HG03565 (cell line): Measurements from ENCODE around the gene CCDC201.

Source experiments
- ATAC-seq: cut with Tn5 transposase; IDR thresholded peaks from one replicate; pipeline ENCODE4 v1.9.1; 2021; ENCODE audit warnings: mild to moderate bottlenecking, moderate library complexity; ENCODE audit not compliant: unreplicated experiment

CCDC201 gene

GRCh38 chr7:45893374-45893995 is 20.6 kb upstream of the CCDC201 start:
- no peak for ATAC-seq

- ATAC-seq = no peak
Observed at GRCh38 chr7:45892407-45893035, 19.6 kb upstream of the CCDC201 start.

- no peak for ATAC-seq
Observed at GRCh38 chr7:45891462-45892402, 18.9 kb upstream of the CCDC201 start.

GRCh38 chr7:45890902-45891461 is 18.1 kb upstream of the CCDC201 start:
- no peak for ATAC-seq

- ATAC-seq = no peak
Observed at GRCh38 chr7:45890125-45890901, 17.4 kb upstream of the CCDC201 start.

GRCh38 chr7:45889367-45890067 is 16.6 kb upstream of the CCDC201 start:
- ATAC-seq = no peak

GRCh38 chr7:45888993-45889366 is 16.1 kb upstream of the CCDC201 start:
- ATAC-seq = no peak

GRCh38 chr7:45888185-45888992 is 15.5 kb upstream of the CCDC201 start, which contains the start of gene IGFBP1:
Gene IGFBP1 (plus strand): TSS chr7:45888488. CDS start chr7:45888653, 165 bp downstream.
- ATAC-seq = no peak

GRCh38 chr7:45886931-45887667 is 14.2 kb upstream of the CCDC201 start:
- ATAC-seq = no peak

GRCh38 chr7:45885264-45885882 is 12.5 kb upstream of the CCDC201 start:
- ATAC-seq = no peak

- no peak for ATAC-seq
Observed at GRCh38 chr7:45884136-45884535, 11.3 kb upstream of the CCDC201 start.

GRCh38 chr7:45882465-45882810 is 9.6 kb upstream of the CCDC201 start:
- no peak for ATAC-seq

- ATAC-seq = no peak
Observed at GRCh38 chr7:45881759-45882464, 9.0 kb upstream of the CCDC201 start.

GRCh38 chr7:45881280-45881758 is 8.4 kb upstream of the CCDC201 start:
- ATAC-seq = no peak

- ATAC-seq = no peak
Observed at GRCh38 chr7:45880433-45880860, 7.6 kb upstream of the CCDC201 start.

GRCh38 chr7:45878457-45879144 is 5.7 kb upstream of the CCDC201 start:
- ATAC-seq = no peak

GRCh38 chr7:45876519-45876918 is 3.6 kb upstream of the CCDC201 start:
- no peak for ATAC-seq
